Tibial nerve (tissue), 4 donors: ENCODE results near the gene SORCS2. TPM values are rescaled to one million over a fixed set of nuclear protein-coding genes. Genes with fewer than 3 reads are reported as not detected.

Experiments used
- DNase-seq, 2 donors: peaks; one replicate each; pipeline ENCODE4 v3.0.0-alpha.2; 2019; ENCODE audit warnings: low spot score in 2 of 2
- H3K27ac ChIP-seq, 4 donors: fragments of 200-600 bp; sonication (generic) in 3 of 4; one replicate each; pipeline ENCODE4 v1.5.1; 2017 to 2019; ENCODE audit warnings: mild to moderate bottlenecking in 1 of 4
- H3K27me3 ChIP-seq, 2 donors: fragments of 200-600 bp; sonication (generic) in 1 of 2; one replicate each; pipeline versions ENCODE4 v1.5.1 to v1.6.0; 2017 to 2019
- H3K36me3 ChIP-seq, 3 donors: fragments of 200-600 bp; sonication (generic); one replicate each; pipeline ENCODE4 v1.5.1; 2018 to 2019
- H3K4me1 ChIP-seq, 4 donors: fragments of 200-600 bp; sonication (generic) in 3 of 4; one replicate each; pipeline ENCODE4 v1.5.1; 2017 to 2019
- H3K4me3 ChIP-seq, 4 donors: fragments of 200-600 bp; sonication (generic) in 3 of 4; one replicate each; pipeline ENCODE4 v1.5.1; 2017 to 2019; ENCODE audit warnings: mild to moderate bottlenecking in 1 of 4, moderate library complexity in 1 of 4
- H3K9me3 ChIP-seq, 4 donors: fragments of 200-600 bp; sonication (generic) in 3 of 4; one replicate each; pipeline ENCODE4 v1.5.1; 2017 to 2019
- CTCF ChIP-seq, 5 experiments: fragments of 200-600 bp in 3 of 5; fragments of 450-650 bp in 2 of 5; sonication (generic) in 3 of 5; IDR thresholded peaks; one replicate each; pipeline ENCODE4 v1.5.1; 2016 to 2019; ENCODE audit warnings: antibody characterized with exemption in 5 of 5, mild to moderate bottlenecking in 3 of 5, moderate library complexity in 2 of 5
- EP300 ChIP-seq, 2 donors: sonication (generic); formaldehyde crosslinking; IDR thresholded peaks; one replicate each; pipeline ENCODE4 v1.6.1; 2017; ENCODE audit warnings: antibody characterized with exemption in 2 of 2, mild to moderate bottlenecking in 1 of 2
- POLR2A ChIP-seq, 2 donors: fragments of 450-650 bp; IDR thresholded peaks; one replicate each; pipeline ENCODE4 v1.6.1; 2017; ENCODE audit warnings: antibody characterized with exemption in 2 of 2, mild to moderate bottlenecking in 2 of 2, moderate library complexity in 2 of 2
- WGBS, 2 donors: methylation state at CpG; one replicate each; pipeline ENCODE4 v1.1.5; 2018; 5-methylcytosine and 5-hydroxymethylcytosine counted together
- total RNA-seq, 4 donors: library from RNA; depleted of rRNA; stranded (reverse); fragments of >200 nt; gene quantifications; one replicate each; pipeline ENCODE4 v1.1.0, GENCODE V29; 2016

SORCS2 gene
- total RNA-seq, 4 donors from 2014 or later, result 15.6 to 48.9 (median 38.3) TPM

GRCh38 chr4:7463566-7464258, 271.4 kb downstream of the SORCS2 start:
- Histone ChIP-seq H3K4me3 (no peak overlapping the region), H3K27ac (no peak overlapping the region), H3K36me3 (no peaks in the 10 kb centered on the region), H3K4me1 (peaks cover 0 to 38% (median 0%) of the 10 kb centered on the region in 4 donors), H3K27me3 (no peaks in the 10 kb centered on the region), H3K9me3 (peaks cover 0 to 16% (median 0%) of the 10 kb centered on the region in 4 donors)
- TF ChIP-seq CTCF (IDR thresholded peaks at IDR 0.05) (no peak), POLR2A (IDR thresholded peaks at IDR 0.05) (no peak)
- peak in 1 of 2 donors; percentile 10 for DNase-seq
- WGBS, 2 donors, result 75 to 82% methylated on average over 17 to 20 of the region's 20 CpGs

- Histone ChIP-seq H3K9me3 (peaks cover 0 to 16% (median 0%) of the 10 kb centered on the region in 4 donors), H3K27ac (no peak overlapping the region), H3K36me3 (no peaks in the 10 kb centered on the region), H3K4me3 (no peak overlapping the region), H3K27me3 (no peaks in the 10 kb centered on the region), H3K4me1 (peaks cover 0 to 38% (median 0%) of the 10 kb centered on the region in 4 donors)
- TF ChIP-seq EP300 (IDR thresholded peaks at IDR 0.05) (no peak), CTCF (IDR thresholded peaks at IDR 0.05) (no peak), POLR2A (IDR thresholded peaks at IDR 0.05) (no peak)
- DNase-seq, result no peak
- WGBS, 2 donors, result 83 to 88% methylated on average over 5 of the region's 5 CpGs
These were observed 271.9 kb downstream of the SORCS2 start for GRCh38 chr4:7464259-7464655.

DNA sequence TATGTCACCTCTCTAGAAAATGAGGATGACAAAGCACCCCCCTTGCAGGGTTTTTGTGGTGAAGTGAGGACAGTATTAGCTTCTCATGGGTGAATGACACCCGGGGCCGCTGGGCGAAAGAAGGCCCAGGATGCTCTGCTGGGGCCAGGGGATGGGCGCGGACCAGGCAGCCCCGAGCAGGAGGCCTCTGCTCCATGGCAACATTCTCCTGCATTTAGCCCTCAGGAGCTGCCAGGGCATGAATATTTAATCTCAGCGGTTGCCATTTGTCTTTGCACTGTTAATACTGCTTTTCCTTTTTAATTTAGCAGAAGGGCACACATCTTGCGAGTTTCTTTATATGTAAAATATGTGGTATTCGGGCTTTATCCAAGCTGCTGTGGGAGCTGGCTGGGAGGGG, 272.7 kb downstream of the SORCS2 start:
- peaks cover 0 to 34% (median 0%) of the 10 kb centered on the region in 4 donors for H3K4me1 ChIP-seq
- H3K9me3 ChIP-seq, result peaks cover 0 to 16% (median 0%) of the 10 kb centered on the region in 4 donors
- no peak overlapping the region for H3K4me3 ChIP-seq
- H3K27me3 ChIP-seq, result no peaks in the 10 kb centered on the region
- H3K36me3 ChIP-seq, result no peaks in the 10 kb centered on the region
- 84 to 89% methylated on average over 9 of the region's 9 CpGs for WGBS, 2 donors
- TF ChIP-seq CTCF (IDR thresholded peaks at IDR 0.05), result no peak
- TF ChIP-seq EP300 (IDR thresholded peaks at IDR 0.05), result no peak
- no peak for TF ChIP-seq POLR2A (IDR thresholded peaks at IDR 0.05)
- H3K27ac ChIP-seq, result no peak overlapping the region
- no peak for DNase-seq

DNA sequence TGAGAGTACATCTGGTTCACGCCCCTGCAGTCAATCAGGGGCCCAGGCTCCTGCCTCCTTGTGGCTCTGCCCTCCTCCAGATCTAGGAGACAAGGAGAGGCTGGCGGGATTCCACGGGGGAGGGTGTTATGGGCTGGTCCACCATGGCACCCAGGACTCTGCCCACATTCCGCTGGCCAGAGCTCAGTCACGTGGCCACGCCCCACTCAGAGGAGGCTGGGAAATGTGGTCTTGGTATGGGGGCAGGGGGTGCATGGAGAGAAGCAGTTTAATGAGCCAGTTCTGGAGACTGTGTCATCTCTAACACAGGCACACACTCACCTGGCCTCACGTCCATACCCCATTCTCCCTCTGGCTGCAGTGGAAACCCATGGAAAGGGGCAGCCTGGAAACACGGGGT, 273.9 kb downstream of the SORCS2 start:
- Histone ChIP-seq H3K4me3 (no peak overlapping the region), H3K36me3 (no peaks in the 10 kb centered on the region), H3K9me3 (peaks cover 0 to 16% (median 0%) of the 10 kb centered on the region in 4 donors), H3K27ac (no peak overlapping the region), H3K4me1 (peaks cover 0 to 22% (median 0%) of the 10 kb centered on the region in 4 donors), H3K27me3 (no peaks in the 10 kb centered on the region)
- no peak for DNase-seq
- 92 to 93% methylated on average over 7 to 8 of the region's 8 CpGs for WGBS, 2 donors
- TF ChIP-seq POLR2A (IDR thresholded peaks at IDR 0.05) (no peak), CTCF (IDR thresholded peaks at IDR 0.05) (no peak), EP300 (IDR thresholded peaks at IDR 0.05) (no peak)

DNA sequence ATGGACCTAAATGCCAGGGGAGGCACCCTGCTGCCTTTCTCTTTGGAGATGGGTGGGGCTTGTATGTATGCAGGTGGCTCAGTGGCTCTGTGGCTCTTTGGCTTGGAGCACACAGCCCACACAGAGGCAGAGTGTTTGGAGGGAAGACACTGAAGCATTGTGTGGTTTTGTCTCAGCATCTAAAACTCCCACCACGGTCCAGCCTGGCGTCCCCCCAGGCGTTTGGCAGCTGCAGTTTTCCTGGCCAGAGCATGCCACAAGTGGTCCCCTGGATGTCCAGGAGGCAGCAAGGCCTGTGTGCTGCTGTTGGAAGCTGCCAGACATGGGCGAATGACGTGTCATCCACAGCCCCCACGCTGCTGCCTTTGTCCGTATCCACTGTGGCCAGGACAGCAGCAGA, 274.6 kb downstream of the SORCS2 start:
- TF ChIP-seq POLR2A (IDR thresholded peaks at IDR 0.05) (no peak), CTCF (IDR thresholded peaks at IDR 0.05) (no peak), EP300 (IDR thresholded peaks at IDR 0.05) (no peak)
- DNase-seq, result no peak
- Histone ChIP-seq H3K36me3 (no peaks in the 10 kb centered on the region), H3K27ac (no peak overlapping the region), H3K4me3 (no peak overlapping the region), H3K9me3 (peaks cover 0 to 16% (median 0%) of the 10 kb centered on the region in 4 donors), H3K27me3 (no peaks in the 10 kb centered on the region), H3K4me1 (peaks cover 0 to 21% (median 0%) of the 10 kb centered on the region in 4 donors)
- 78 to 85% methylated on average over 7 of the region's 7 CpGs for WGBS, 2 donors
